PC-9 (cell line): ENCODE measurements around the gene PKD2. TPM values are rescaled to one million over a fixed set of nuclear protein-coding genes. Genes with fewer than 3 reads are reported as not detected.

ENCODE experiments used
- BruUV-seq: library from RNA; stranded (reverse); fragments of 400-500 nt; replicated peaks from 2 replicates; lab custom pipeline; 2021; lab: Mats Ljungman, UMichigan
- CTCF ChIA-PET: fragments of 300-600 bp; sonication (Branson Sonifier 250); formaldehyde crosslinking; loops from one replicate; lab custom pipeline; 2022; ENCODE audit warnings: antibody characterized with exemption; lab: Charles Lee
- POLR2A ChIA-PET: fragments of 300-600 bp; sonication (Branson Sonifier 250); formaldehyde crosslinking; loops from one replicate; lab custom pipeline; 2022; ENCODE audit warnings: antibody characterized with exemption; ENCODE audit not compliant: unreplicated experiment; lab: Charles Lee
- DNase-seq, 2 experiments: peaks; one replicate each; pipeline versions ENCODE4 v3.0.0 to v3.0.0-alpha.2; 2015 to 2022; ENCODE audit warnings: mixed read lengths in 1 of 2
- H2AFZ ChIP-seq: fragments of 200-600 bp; sonication (generic); 2 replicates; pipeline ENCODE4 v1.8.1; 2017; ENCODE audit warnings: antibody characterized with exemption
- H3F3A ChIP-seq: fragments of 200-600 bp; sonication (generic); 2 replicates; pipeline ENCODE4 v1.8.1; 2017; ENCODE audit warnings: antibody characterized with exemption, mild to moderate bottlenecking, low read depth; ENCODE audit not compliant: insufficient read depth
- H3K27ac ChIP-seq: fragments of 200-600 bp; sonication (generic); 2 replicates; pipeline ENCODE4 v1.6.1; 2016; ENCODE audit warnings: mixed run types
- H3K27me3 ChIP-seq: fragments of 200-600 bp; sonication (generic); 2 replicates; pipeline ENCODE4 v1.6.1; 2016; ENCODE audit warnings: low read depth, mixed run types; ENCODE audit not compliant: insufficient read depth
- H3K36me3 ChIP-seq: fragments of 200-600 bp; sonication (generic); 2 replicates; pipeline ENCODE4 v1.6.1; 2016; ENCODE audit warnings: low read depth, mixed run types
- H3K4me1 ChIP-seq: fragments of 200-600 bp; sonication (generic); replicated peaks from 2 replicates; pipeline ENCODE4 v1.6.1; 2016; ENCODE audit warnings: mixed run types; ENCODE audit not compliant: insufficient read depth
- H3K4me2 ChIP-seq: fragments of 200-600 bp; sonication (generic); 2 replicates; pipeline ENCODE4 v1.6.1; 2017; ENCODE audit warnings: mixed run types
- H3K4me3 ChIP-seq: fragments of 200-600 bp; sonication (generic); 2 replicates; pipeline ENCODE4 v1.6.1; 2016; ENCODE audit warnings: mixed run types
- H3K79me2 ChIP-seq: fragments of 200-600 bp; sonication (generic); 2 replicates; pipeline ENCODE4 v1.6.1; 2017; ENCODE audit warnings: low read depth, mixed run types
- H3K9me2 ChIP-seq: fragments of 200-600 bp; sonication (generic); 2 replicates; pipeline ENCODE4 v1.8.1; 2017; ENCODE audit warnings: mild to moderate bottlenecking; ENCODE audit not compliant: insufficient read depth
- H3K9me3 ChIP-seq: fragments of 200-600 bp; sonication (generic); 2 replicates; pipeline ENCODE4 v1.8.1; 2016; ENCODE audit warnings: low read depth; ENCODE audit not compliant: insufficient read depth
- H4K20me1 ChIP-seq: fragments of 200-600 bp; sonication (generic); 2 replicates; pipeline ENCODE4 v1.8.1; 2017; ENCODE audit not compliant: insufficient read depth
- EZH2 ChIP-seq: fragments of 200-600 bp; sonication (generic); IDR thresholded peaks from 2 replicates; pipeline ENCODE4 v1.8.0; 2017; ENCODE audit warnings: antibody characterized with exemption, low read depth
- intact Hi-C: fragments of 100-400 bp; cut with micrococcal nuclease; formaldehyde crosslinking; loops from one replicate; pipeline ENCODE4 v1.10.0; 2022; ENCODE audit not compliant: unreplicated experiment
- total RNA-seq: library from RNA; stranded (reverse); gene quantifications from 2 replicates; pipeline ENCODE4 v1.2.3, GENCODE V29; 2021
- TF ChIP-seq, protein P1 (sequence below): fragments of 200-600 bp; sonication (generic); conservative IDR thresholded peaks from 2 replicates; pipeline ENCODE4 v1.6.1; 2017; ENCODE audit warnings: mixed run types, antibody characterized with exemption, mild to moderate bottlenecking, moderate library complexity

The PKD2 gene
- total RNA-seq, 1 experiment from 2014 or later, result 10.2 TPM

DNA sequence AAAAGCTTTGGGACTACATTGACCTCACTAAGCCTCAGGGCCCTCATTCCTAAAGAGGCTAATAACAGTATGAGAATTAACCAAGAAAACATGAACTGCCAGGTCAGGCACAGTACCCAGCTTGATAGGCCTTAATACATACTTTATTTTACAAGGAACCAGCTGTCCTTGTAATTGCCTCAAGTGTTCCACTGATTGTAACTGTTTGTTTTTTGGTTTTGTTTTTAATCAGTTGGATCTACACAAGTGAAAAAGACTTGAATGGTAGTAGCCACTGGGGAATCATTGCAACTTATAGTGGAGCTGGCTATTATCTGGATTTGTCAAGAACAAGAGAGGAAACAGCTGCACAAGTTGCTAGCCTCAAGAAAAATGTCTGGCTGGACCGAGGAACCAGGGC is 35.6 kb downstream of the PKD2 start:
- H2AFZ ChIP-seq, result no peak overlapping the region
- H3F3A ChIP-seq, result no peaks in the 10 kb centered on the region
- no peak overlapping the region for H3K27ac ChIP-seq
- no peak overlapping the region for H3K4me2 ChIP-seq
- no peak overlapping the region for H3K4me3 ChIP-seq
- H3K27me3 ChIP-seq, result no peaks in the 10 kb centered on the region
- H3K79me2 ChIP-seq, result no peaks in the 10 kb centered on the region
- H3K9me3 ChIP-seq, result no peaks in the 10 kb centered on the region
- intact Hi-C loops, result no loop called here
- H3K36me3 ChIP-seq, result peaks cover 5% of the 10 kb centered on the region; the same call in 1 of the 2 replicates
- no peaks in the 10 kb centered on the region for H3K4me1 ChIP-seq
- no peaks in the 10 kb centered on the region for H3K9me2 ChIP-seq
- TF ChIP-seq, protein P1, sequence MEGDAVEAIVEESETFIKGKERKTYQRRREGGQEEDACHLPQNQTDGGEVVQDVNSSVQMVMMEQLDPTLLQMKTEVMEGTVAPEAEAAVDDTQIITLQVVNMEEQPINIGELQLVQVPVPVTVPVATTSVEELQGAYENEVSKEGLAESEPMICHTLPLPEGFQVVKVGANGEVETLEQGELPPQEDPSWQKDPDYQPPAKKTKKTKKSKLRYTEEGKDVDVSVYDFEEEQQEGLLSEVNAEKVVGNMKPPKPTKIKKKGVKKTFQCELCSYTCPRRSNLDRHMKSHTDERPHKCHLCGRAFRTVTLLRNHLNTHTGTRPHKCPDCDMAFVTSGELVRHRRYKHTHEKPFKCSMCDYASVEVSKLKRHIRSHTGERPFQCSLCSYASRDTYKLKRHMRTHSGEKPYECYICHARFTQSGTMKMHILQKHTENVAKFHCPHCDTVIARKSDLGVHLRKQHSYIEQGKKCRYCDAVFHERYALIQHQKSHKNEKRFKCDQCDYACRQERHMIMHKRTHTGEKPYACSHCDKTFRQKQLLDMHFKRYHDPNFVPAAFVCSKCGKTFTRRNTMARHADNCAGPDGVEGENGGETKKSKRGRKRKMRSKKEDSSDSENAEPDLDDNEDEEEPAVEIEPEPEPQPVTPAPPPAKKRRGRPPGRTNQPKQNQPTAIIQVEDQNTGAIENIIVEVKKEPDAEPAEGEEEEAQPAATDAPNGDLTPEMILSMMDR, result no peak
- TF ChIP-seq EZH2, result no peak
- CTCF ChIA-PET, result no interaction called here
- no peaks in the 10 kb centered on the region for H4K20me1 ChIP-seq
- no peak for DNase-seq
- no TSS peak for BruUV-seq
- POLR2A ChIA-PET, result no interaction called here

- Histone ChIP-seq H3K27ac (no peak overlapping the region), H2AFZ (no peak overlapping the region), H3K4me2 (no peak overlapping the region), H3K36me3 (peaks cover 5% of the 10 kb centered on the region; the same call in 1 of the 2 replicates), H4K20me1 (no peaks in the 10 kb centered on the region), H3K9me3 (no peaks in the 10 kb centered on the region), H3F3A (no peaks in the 10 kb centered on the region), H3K4me1 (no peaks in the 10 kb centered on the region), H3K9me2 (no peaks in the 10 kb centered on the region), H3K79me2 (no peaks in the 10 kb centered on the region), H3K4me3 (no peak overlapping the region), H3K27me3 (no peaks in the 10 kb centered on the region)
- TF ChIP-seq EZH2, result no peak
- TF ChIP-seq, protein P1, result no peak
- ChIA-PET POLR2A (no interaction called here), CTCF (no interaction called here)
- BruUV-seq, result no TSS peak
- intact Hi-C loops, result no loop called here
- no peak for DNase-seq
These were observed 36.3 kb downstream of the PKD2 start for GRCh38 chr4:88043586-88044340.

GRCh38 chr4:88045021-88045420 is 37.6 kb downstream of the PKD2 start:
- no peak overlapping the region for H3K27ac ChIP-seq
- no peak overlapping the region for H3K4me3 ChIP-seq
- H2AFZ ChIP-seq, result no peak overlapping the region
- ChIA-PET POLR2A (interaction anchor here (0.7 kb wide), 1 partner anchor 485 kb away, joined by 6 read pairs; no protein-coding TSS in a partner anchor), CTCF (no interaction called here)
- no peaks in the 10 kb centered on the region for H4K20me1 ChIP-seq
- no peak overlapping the region for H3K4me2 ChIP-seq
- peaks cover 5% of the 10 kb centered on the region; the same call in 1 of the 2 replicates for H3K36me3 ChIP-seq
- no TSS peak for BruUV-seq
- H3K9me3 ChIP-seq, result no peaks in the 10 kb centered on the region
- intact Hi-C loops, result no loop called here
- no peak for DNase-seq
- no peaks in the 10 kb centered on the region for H3K9me2 ChIP-seq
- H3F3A ChIP-seq, result no peaks in the 10 kb centered on the region
- no peaks in the 10 kb centered on the region for H3K4me1 ChIP-seq
- no peaks in the 10 kb centered on the region for H3K79me2 ChIP-seq
- TF ChIP-seq, protein P1, result no peak
- TF ChIP-seq EZH2, result no peak
- H3K27me3 ChIP-seq, result no peaks in the 10 kb centered on the region
